Right hindlimb (tissue), 1 donor: ENCODE measurements around the gene PARM1.

Source experiments
- DNase-seq: peaks from one replicate; pipeline ENCODE4 v3.0.0-alpha.2; 2018

Gene PARM1

GRCh38 chr4:74942918-74943253 lies 10.0 kb downstream of the PARM1 start:
- DNase-seq = no peak

DNA sequence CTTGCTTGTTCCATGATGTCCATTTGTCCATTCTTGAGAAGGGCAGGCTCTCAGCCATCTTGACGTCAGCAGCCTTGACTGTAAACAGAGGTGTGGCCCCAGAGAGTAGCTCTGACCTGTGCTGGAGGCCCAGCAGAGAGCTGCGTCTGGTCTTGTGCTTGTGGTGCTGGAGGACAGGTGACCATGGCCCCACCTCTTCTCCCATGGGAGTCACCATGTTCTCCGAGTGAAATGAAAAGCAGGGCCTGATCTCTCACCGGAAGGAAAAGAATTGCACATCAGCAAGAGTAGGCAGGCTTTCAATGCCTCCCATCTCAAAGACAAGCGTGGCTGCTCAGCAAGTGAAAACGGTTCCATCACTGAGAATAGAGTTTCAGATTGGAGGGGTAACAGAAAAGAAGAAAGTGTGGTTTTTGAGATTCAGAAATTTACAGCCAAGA lies 11.5 kb downstream of the PARM1 start:
- DNase-seq = no peak

DNA sequence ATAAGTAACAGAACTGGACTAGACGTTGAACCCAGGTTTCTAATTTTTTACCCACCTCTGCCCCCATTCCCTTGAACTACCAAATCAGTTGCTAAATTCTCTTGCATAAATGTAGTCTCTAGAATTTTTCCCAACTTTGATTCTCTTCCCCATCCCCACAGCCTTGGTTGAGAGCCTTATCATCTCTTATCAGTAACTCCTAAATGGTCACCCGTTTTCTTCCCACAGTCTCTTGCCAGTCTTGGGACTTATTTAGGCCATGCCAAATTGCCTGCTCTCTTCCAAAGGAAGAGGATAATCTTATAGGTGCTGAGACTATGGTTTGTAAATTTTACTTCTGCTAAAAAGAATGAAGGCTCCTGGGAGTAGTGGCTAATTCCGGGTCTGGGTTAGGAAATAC lies 13.3 kb downstream of the PARM1 start:
- no peak for DNase-seq

DNA sequence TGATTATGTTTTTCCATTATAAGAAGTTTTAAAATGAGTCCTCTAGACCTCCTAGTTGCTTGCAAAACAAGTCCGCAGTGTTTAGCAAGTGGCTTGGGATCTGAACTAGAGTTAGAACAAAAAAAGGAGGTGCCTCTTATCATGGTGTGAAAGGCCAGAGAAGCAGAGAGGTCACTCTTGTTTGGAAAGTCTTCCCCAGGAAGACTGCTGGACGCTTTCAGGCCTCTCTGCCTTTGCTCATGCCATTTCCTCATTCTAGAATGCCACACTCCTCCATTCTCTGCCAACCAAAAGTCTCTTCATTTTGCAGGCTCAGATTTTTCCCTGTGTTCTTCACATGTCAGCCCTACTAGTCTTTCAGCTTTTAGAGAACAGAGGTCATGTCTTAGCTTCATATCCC lies 14.9 kb downstream of the PARM1 start:
- DNase-seq = no peak

GRCh38 chr4:74948236-74948635 lies 15.3 kb downstream of the PARM1 start:
- DNase-seq = no peak

DNA sequence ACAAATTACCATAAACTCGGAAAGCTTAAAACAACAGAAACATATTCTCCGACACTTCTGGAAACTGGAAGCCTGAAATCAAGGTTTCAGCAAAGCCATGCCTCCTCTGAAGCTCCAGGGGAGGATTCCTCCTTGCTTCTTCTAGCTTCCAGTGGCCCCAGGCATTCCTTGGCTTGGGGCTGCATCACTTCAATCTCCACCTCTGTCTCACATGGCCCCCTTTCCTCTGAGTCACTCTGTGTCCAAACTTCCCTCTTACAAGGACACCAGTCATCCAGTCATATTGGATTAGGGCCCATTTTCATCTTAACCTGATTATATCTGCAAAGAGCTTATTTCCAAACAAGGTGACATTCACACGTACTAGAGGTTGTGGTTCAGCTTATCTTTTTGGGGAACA lies 17.3 kb downstream of the PARM1 start:
- no peak for DNase-seq

DNA sequence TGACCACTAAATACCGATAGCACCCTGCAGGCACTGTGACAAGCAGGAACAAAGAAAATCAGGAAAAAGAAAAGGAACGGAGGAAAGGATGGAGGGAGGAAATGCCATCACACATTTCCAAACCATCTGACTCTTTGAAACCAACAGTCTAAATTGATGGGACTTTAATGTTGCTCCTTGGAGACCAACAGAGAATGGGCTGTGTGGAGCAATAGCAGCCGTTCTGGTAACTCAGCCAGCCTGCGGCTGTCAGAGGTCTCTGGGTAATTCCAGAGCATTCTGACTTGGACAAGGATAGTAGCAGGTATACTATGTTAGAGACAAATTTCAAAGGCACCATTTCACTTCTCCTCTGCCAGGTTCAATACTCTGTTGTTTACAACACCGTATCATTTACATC lies 18.0 kb downstream of the PARM1 start:
- no peak for DNase-seq

GRCh38 chr4:74953647-74954046 lies 20.7 kb downstream of the PARM1 start:
- DNase-seq = no peak

DNA sequence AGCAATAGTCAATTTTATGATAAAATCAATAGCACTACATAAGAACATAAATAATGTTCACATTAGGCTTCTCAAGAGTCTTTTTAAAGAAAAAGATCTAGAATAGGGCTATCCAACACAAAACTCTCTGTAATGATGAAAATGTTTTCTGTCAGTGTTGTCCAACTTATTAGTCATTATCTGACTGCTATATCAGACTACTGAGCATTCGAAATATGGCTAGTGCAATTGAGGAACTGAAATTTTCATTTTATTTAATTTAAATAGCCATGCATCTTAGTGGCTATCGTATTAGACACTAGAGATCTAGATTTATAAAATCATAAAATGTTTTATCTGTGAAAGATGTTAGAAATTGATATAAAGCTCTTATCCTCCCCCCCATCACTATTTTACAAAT lies 26.0 kb downstream of the PARM1 start:
- no peak for DNase-seq

- DNase-seq = no peak
Measured at GRCh38 chr4:74961230-74961629, 28.3 kb downstream of the PARM1 start.

- no peak for DNase-seq
Measured at GRCh38 chr4:74962584-74962983, 29.7 kb downstream of the PARM1 start.

GRCh38 chr4:74964311-74964710 lies 31.4 kb downstream of the PARM1 start:
- no peak for DNase-seq

DNA sequence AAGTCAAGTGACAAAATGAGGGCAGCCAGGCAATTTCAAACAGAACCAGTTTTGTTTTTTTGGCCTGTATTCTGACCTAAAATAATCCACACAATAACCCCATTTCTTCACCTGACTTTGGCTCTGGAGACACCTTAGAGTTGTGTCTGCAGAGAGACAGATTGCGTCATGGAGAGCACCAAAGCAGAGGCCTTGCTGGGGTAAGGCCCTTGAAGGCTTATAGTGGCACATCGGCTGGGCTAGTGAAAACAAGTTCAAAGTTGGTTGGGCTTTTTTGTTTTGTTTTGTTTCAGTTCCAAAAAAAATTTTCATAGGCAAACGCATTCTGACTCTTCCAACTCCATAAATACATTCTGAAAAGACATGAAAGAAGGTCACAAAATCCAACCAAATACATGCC lies 34.4 kb downstream of the PARM1 start:
- no peak for DNase-seq

- no peak for DNase-seq
Measured at GRCh38 chr4:74968456-74969164, 35.7 kb downstream of the PARM1 start.

DNA sequence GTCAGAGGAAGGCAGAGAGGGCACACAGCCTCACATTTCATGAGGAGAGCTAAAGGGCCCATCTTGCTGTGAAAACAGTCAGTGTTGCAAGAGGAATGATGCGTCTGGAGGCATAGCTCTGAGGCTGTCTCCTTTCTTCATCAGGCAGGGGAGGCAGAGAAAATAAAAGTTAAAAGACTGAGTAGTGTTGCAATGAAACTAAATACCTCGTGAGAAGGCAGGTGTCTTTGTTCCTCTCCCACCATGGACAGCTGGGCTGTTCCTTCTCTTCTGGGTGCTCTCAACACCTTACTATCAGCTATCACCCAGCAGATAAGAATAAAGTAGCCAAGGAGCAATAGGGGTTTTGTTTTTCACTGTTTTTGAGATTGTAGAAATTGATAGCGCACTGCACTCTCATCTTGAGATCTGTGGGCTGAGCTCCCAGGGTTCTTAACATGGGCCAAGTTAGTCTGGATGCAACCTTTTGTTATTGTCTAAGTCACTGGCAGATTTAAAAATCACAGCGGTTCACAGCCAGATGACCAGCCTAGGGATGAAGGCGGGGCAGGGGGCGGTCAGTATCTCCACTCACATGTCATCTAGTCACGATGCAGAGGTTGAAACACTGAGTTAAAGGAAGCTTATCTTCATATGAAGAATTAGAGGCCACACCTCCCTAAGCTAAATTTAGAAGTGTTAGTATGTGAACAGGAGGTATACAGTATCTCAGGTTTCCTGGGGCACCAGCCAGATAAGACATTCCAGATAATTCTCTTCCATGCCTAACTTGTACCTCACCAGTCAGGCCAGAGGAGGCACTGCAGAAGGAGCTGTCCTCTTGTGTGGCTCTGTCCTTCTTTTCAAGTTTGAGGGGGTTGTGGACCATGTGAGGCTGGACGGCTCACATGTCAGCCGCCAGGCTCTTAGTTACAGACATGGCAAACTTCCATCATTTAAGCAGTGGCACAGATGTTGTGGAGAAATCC lies 36.9 kb downstream of the PARM1 start:
- peak; percentile 59 for DNase-seq

GRCh38 chr4:74970577-74970976 lies 37.7 kb downstream of the PARM1 start:
- DNase-seq = no peak

DNA sequence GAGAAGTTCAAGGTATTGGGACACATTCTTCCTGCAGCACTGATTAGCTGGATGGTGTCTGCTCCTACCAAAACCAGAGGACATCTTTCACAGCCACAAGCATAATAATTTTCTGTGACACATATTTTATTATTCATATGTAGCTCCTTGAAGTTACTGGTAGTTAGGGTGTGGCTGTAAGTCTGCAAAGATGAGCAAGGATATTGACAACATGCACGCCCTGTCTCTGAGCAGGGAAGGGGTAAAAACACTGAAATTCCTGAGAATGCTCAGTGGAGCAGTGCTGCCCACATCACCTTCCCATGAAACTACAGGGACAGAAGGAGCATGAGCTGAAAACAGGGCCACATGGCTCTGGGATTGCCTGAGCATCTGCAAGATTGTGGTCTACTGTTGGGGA lies 38.9 kb downstream of the PARM1 start:
- DNase-seq = no peak

DNA sequence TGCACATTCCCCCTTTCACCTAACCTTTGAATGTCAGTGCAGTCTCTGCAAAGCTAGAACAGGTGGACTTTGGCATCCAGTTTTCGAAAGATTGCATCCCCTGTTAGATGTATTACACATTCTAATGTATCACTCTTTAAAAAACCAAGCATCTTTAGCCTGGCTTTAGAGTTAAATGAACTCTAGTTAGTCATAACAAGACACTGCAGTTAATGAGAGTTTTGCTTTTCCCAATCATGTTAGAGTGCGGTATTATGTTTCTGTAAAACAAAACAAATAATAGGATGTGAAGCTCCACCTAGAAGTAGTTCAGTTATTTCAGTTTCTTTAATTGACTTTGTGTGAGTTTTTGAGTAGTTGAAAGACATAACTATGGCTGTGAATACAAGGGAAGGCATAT lies 42.2 kb downstream of the PARM1 start:
- DNase-seq = no peak

DNA sequence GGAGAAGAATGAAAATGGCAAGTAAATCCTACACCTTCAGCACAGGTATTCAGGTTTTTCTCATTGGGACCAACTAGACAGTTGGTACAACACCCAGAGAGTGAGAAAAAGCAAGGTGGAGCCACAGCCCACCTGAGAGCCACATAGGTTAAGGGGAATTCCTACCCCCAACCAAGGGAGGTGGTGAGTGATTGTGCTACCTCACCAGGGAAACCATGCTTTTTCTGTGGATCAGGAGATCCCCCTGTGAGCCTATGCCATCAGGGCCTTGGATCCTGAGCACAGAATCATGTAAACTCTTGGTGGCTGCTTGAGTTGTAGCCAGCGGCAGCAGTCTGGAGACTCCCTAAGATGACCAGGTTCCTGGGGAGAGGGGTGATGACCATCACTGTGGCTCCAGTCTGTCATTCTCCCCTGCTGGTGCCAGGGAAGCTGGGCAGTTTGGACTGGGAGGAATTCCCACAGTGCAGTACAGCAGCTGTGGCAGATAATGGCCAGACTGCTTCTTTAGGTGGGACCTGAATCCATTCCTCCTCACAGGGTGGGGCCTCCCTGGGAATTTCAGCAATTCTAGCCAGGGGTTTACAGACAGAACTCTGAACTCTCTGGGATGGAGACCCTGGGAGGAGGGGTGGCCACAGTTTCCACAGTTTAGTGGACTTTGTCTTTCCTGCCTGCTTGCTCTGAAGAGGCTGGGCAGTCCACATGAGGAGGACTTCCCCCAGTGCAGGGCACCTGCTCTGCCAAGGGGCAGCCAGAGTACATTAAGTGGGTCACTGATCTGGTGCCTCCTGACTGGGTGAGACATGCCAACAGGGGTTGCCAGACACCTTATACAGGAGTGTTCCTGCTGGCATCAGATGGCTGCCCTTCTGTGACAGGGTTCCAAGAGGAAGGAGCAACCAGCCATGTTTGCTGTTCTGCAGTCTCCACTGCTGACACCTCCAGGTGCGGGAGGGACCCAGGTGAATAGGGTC lies 43.2 kb downstream of the PARM1 start:
- no peak for DNase-seq

DNA sequence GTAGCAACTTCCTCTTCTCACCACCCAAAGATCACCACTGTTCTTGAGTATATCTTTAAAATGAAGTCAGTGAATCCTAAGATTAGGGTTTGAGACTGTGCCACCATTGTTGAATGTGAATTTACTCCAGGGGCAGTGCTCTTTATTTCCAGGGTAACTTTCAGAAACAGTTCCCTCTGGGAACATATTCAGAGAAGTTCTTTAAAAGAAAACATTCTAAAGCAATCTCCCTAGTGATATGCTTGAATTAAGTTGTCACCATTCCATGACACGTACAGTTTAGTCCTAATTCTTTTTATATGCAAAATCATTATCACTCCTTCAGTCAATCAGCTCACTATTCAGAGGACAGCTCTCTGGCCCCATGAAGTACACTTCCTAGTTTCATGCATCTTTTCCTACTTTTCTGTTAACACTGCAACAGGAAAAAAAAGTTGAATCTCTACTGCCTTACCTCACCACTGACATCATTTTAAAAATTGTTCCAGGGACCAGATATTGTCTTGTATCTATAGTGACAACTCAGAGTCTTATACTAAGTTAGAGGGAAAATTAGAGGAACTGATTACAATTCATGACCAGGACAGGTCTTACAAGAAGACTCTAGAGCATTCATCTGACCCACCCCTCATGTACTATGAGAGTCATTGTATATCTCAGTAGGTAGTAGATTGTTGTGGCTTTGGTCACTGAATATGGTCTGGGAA lies 49.8 kb downstream of the PARM1 start:
- no peak for DNase-seq

DNA sequence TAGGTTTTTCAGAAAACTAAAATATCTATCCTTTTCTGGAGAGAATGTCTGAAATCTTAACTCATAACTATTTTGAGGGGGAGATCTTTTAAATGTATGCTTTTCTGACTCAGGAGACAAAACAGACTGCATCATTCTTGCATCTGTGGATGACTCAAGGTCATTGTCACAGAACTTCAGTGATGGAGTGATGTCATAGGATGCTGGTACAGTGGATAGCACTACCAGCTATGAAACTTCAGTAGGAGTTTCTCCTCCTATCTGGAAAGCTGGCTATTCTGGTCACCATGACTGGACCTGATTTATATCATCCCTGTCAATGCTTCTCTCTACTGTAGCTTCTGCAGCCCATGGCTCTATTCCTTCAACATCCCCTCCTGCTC lies 50.3 kb downstream of the PARM1 start:
- DNase-seq = no peak

GRCh38 chr4:74990276-74990875 lies 57.5 kb downstream of the PARM1 start:
- peak; percentile 71 for DNase-seq
